HG03097 (cell line): Measurements from ENCODE around the gene LPIN1.

Experiments used
- ATAC-seq: cut with Tn5 transposase; IDR thresholded peaks from one replicate; pipeline ENCODE4 v1.9.1; 2021; ENCODE audit not compliant: unreplicated experiment, low FRiP score

LPIN1 gene

DNA sequence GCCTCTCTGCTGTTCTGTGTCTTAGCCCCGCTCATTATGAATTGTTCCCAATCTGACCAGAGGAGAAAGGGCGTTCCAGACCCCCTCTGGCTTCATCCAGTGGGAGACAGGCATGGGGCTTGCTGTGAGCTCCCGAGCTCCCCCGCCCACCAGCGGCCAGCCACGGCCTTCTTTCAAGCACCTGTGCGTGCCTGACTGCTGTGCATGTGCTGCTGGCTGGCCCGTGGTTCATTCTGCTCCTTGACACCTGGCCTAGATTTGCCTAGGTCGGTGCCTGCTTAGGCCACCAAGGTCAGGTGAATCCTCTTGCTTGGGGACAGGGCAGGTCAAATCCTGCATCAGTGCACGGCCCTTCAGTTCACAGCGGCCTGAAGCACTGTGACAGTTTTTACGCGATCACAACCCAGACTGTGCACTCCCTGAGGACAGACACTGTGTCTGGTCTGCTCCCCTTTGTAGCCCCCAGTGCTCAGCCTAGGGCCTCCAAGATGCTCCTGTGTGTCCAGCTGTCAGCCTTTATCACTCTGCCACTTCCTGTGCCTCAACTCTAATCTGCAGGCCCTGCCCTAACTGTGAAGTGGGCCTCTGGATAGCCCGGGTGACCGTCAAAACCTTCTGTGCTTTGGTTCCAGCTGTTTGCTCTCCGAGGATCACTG is 3.6 kb upstream of the LPIN1 start:
- no peak for ATAC-seq

DNA sequence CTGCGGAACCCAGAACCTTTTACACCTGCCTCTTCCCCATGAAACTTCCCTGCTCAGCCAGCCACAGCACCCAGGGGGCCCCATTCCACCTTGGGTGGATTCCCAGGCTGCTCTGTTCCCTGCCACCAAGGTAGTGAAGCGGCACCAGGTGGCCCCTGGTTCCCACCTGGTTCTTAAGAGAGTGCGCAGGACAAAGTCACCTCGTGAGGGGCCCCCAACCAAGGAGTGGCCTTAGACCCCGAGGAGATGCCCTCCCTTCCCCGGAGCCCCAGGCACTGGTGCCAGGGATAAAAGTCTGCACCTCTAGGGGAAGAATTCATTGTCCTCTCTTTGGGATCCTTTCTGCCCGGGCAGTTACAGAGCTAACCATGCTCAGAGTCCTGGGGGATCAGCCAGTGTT is 3.1 kb upstream of the LPIN1 start:
- no peak for ATAC-seq

DNA sequence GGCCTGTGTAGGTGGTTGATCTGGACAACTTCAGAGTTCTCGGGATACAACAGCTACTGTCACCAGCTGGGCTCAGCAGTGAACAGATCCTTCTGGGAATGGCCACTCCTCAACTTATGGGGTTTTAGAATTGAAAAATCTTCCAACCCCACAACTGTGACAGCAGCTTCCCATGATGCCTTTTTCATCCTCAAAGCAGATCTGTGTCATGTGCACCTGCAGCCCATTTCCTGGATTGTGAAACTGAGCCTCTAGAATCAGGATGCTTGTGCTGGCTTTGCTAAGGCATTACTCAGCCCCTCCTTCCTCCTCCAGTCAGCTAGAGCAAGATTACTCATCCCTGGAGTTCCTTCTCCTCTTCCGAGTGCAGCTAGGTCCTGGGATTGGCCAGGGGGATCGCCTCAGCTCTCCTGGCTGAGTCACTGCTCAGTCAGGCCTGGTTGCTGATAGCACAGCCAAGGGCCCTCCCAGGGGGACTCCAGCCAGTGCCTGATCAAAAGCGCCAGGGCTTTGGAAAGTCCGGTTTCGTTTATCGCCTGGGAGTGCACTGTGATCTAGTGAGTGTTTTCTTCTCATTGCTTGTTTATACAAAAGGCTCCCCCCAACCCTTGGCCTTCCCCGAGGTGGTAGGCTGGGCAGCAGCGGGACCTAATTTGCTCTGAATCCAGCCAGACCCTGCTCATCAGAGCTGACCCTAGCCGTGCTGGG is 2.4 kb upstream of the LPIN1 start:
- ATAC-seq: peak; percentile 51

DNA sequence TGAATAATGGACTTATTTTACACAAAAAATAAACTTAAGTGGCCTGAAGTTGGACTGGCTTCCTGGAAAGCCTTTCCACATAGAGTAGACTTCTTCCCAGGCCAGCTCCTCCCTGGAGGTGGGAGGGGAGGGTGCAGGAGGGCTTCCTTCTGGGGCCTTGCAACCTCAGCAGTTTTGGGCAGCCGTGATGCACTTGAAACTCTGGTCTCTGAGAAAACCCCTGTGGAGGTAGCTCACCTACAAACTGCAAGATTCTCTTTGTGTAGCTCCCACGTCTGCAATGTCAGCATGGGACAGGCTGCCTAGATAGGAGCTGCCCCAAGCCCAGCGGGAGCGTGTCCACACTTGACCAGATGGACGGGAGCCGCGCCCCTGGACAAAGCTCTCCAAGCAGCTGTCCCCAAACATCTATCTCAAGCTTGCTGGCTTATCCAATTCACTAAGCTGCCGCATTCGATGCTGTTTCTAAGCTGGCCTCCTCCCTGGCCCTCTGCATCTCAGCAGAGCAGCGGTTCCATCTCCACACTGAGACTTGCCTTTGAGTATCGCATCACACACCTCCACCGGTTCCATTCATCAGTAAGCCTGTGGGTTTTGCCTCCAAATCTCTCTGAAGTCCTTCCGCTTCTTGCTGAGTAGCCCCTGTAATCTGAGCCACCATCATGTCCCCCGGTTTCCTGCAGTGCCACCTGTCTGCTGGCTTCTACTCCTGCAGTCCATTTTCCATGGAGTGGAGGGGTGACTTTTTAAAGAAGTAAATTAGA is 1.6 kb upstream of the LPIN1 start:
- ATAC-seq: no peak

DNA sequence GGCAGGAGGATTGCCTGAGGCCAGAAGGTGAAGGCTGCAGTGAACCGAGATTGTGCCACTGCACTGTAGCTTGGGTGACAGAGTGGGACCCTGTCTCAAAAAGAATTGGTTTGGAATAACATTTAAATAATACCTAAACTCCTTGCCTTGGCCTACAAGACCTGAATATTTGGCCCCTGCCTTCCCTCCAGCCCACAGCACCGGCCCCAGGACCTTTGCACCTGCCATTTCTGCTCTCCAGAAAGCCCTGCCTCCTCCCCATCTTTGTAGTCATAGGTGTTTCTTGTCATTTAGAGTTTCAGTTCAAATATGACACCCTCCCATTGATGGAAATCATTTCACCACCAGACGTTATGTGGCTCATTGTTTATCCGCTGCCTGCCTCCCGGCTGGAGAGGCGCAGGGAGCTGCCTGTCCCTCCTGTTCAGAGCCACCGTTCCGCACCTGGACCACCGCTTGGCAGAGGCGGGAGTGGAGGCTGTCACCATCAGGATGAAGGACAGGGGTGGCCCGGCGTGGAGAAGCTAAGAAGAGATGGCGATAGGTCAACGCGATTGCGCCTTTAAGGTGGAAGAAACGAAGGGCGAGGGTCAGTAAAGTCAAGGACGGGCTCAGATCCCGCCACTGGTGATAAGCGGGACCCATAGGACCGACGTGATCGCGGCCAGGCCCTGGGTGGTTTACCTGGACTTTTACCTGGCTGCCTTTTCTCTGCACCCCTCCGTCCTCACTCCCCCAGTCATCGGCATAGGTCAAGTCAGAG is 638 bp upstream of the LPIN1 start:
- no peak for ATAC-seq

DNA sequence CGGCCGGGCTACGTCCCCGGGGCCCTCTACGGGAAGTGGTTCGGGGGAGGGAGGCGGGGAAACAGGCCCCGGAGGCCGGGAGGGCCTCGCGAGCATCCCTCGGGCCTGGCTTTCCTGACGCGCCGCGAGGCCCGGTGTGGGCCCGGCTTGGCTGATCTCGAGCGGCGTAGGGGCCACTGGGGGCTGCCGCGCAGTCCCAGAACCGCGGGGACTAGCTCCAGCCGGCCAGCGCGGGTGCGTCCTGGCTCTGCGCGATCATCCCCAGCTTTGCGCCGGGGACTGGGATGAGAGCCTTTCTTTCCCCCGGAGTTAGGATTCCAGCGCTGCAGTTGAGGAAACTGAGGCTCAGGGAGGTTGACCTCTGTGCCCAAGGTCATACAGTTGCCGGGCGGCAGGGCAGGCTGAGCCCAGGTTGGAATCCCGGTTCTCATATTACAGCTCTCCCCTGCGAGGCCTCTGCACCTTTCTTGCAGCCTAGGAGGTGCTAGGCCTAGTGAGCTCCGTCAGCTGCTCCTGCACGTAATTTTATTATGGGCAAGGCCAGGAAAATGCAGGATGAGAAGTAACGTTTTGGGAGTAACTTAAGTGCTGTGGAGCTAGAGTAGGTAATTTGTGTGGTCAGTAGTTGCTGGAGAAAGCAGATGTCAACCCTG is 501 bp downstream of the LPIN1 start:
- ATAC-seq: no peak

DNA sequence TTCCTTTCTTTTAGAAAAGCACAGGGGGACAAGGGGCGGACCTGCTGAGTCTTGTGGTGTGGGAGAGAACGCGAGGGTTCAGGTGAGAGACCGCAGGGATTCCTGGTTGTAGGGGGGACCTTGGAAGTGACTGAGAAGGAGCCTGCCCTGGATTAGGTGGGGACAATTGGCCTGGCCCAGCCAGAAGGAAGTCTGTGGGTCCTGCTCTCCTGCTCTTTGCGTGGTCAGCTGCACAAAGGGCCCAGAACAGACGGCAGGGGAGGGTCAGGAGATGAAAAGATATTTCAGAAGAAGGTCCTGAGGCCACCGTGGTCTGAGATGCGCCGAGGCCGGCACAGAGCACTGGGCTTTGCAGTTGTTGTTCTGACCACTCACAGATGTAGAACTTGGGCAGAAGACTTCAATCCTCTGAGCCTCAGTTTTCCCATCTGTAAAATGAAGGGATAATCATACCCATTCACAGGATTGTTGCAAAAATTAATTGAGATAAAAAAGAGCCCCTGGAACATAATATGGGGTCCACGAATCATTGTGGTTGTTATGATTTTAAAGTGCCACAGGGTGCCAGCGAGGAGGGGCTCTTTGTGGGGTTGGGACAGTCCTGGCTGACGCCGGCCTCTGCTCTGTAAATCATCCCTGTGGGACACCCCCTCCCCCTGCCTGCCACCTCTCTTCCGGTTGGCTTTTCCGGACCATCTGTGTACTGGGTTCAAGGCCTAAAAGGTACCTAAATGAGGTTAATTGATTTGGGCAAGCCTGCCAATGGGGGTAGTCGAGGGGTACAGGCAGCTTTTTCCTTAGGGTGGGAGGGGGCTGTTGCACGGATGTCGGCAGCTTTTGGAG is 1.8 kb downstream of the LPIN1 start:
- no peak for ATAC-seq

DNA sequence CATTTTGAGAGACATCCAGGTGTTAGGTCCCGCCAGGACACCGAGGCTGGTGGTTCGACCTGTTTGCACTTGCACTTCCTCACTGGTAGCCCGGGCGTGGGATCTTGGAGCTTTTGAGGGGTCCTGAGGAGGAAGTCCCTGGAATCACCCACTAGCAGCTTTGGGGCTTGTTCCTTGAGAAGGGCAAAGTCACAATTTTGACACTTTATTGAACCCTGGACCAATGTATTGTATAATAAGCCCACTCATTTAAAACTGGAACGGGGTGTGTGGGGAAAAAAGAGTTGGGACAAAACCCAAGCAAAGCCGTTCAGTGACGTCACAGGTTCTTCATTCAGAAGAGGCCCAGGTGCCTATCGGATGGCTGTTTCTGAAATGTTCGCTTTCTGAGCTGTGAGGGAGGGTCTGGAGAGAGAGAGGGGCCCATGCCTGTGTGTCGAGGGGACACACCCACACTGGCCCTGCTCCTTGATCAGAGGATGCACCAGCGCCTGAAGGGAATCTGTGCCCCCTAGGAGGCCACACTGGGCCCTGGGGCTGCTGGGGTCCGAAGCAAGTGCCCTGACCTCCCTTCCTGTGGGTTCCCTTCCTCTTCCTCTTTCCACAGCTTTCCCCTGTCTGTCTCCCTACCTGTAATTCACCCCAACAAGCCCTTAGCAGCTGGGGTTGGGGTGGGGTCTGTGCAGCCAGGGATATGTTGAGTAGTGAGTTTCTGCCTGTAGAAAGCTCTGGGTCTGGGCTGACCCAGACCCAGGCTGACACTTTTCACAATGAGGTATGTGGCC is 2.6 kb downstream of the LPIN1 start:
- ATAC-seq: no peak

DNA sequence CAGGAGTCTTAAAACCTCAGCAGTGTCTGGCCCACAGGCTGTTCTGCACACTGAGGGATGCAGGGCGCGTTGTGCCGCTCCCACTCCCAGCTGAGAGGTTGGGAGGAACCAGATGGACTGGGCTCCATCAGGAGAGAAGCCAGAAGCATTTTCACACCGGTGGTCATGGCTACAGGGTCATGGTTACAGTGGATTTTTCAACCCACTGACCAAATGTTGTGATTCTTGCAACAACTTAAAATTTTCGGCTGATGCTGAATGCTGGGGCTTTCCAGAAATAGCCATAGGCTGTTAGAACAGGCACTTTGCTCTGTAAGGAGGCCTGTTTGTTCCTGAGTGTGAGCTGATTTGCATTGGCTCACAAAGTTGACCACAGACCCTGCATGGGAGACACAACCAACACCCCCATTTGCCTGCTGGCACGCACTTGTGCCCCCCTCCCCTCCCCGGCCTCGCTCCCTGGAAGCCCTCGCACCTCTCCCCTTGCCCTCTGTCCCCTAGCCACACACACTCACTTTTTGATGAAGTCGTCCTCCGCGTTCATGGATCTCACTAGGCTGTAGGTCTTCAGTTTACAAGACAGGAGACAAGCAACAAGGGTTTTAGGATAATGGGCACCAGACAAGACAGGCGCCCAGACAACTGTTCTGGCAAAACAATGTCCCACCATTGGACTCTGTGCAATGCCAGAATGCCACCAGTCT is 3.4 kb downstream of the LPIN1 start:
- no peak for ATAC-seq

DNA sequence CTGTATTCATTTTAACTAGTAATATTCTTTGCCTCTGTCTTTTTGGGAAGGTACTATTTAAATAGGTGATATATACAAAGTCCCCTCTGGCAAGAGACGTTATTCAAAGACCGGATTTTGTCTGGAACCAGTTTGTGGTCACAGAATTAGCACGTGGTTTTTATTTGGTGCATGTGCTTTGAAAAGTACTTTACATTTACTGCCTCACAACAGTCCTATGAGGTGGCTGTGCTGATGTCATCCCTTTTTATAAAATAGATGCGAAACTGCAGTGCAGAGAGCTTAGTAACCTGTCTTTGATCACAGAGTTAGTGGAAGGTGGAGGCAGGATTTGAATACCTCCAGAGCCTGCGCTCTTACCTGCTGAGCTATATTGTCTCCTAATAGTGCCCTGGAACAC is 4.0 kb downstream of the LPIN1 start:
- ATAC-seq: no peak

DNA sequence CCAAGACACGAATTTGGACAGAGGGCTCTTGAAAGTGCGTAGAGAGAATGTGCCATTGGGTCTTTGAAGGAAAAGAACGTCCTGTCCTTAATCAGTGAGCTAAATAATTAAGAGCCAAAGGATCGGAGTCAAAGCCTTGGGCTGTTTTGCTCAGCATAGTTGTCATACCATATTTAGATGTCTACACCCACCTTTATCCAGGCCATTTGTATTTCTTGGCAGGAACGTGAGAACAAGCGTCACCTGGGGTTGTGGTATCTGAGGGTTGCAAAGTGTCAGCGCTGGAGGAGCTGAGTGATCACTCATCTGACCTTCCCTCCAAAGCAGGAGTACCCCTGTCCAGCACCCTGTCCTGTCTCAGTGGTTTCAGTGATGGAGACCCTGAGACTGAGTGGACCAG is 4.5 kb downstream of the LPIN1 start:
- no peak for ATAC-seq

DNA sequence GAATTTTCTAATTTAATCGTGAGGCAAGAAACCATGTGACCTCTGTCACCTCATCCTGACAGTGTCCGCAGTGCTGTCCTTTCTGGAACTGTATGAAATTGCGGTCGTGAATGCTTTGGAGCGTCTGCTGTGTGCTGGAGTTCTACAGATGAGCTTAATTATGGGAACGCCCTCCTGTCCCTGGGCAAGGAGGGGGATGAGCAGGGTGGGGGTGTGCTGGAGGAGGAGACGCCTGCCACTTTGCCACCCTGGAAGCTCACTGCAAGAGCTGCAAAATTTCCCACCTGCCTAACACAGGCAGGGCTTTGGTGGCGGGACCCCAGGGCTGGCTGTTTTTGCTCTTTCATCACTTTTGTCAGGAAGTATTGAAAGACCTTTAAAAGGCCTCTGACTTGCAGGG is 6.5 kb downstream of the LPIN1 start:
- ATAC-seq: no peak

DNA sequence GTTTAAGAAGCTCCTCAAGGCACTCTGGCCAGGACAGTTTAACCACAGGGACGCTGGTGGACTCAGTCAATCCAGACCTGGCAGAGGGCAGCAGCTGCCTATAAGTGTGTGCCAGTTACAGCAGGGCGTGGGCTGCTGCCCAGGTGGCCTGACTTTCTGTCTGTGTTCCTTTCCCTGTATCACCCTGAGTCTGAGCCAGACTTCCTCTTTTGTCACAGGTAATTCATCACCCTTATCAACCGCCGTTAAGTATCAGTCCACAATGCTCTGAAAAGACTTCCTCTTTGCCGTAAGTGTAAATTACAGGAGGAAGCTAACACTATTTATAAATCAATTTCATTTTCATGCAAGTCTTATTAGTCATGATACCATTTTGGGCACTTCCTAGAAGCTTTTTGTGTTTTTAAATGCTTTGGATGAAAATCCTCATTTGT is 7.0 kb downstream of the LPIN1 start:
- ATAC-seq: peak; percentile 85

DNA sequence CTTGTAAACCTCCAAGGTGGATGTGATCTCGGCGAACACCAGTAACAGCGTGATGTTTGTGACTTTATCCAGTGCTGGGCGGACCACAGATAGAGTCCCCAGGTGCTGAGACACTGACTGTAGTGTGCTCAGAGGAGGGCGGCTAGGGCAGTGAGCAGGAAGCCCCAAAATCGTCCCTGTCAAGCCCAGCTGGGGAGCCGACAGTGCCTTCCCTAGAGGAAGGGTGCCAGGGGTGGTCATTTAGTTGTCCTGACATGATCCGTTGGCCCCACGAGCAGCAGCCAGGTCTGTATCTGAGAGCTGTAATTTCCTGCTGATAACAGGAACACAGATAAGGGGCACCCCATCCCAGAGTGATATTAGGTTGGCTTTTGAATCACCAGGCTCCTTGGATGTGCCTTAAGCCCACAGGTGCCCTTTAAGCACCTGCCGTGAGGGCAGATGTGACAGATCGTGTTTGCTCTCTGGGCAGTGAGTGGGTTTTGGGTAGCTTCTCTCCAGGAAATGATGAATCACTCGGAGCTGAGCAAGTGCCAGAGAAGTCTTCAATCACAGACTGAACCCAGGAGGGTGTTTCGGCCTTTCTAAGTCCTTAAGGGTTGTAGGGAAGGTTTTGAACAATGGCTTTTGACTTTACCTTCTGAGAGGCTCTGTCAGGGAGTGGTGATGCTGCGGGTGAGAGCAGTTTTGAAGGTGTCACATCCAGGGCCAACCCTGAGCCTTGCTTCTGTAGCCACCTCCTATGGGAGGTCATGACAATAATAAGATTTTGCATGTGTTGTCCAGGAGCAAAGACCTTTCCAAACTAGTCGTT is 7.7 kb downstream of the LPIN1 start:
- peak; percentile 35 for ATAC-seq

DNA sequence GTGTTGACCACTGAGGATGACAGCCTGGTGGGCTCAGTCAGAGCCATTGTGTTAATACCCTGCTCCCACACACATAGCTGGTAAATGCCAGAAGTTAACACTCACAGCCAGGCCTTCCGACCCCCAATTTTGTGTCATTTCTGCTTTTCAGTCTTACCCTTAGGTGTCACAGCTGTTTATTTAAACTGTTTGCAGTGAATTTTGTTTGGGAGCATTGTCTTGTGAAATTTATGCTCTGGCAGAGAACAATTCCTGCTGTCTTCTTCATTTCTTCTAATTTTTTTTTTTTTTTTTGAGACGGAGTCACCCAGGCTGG is 8.2 kb downstream of the LPIN1 start:
- ATAC-seq: no peak

DNA sequence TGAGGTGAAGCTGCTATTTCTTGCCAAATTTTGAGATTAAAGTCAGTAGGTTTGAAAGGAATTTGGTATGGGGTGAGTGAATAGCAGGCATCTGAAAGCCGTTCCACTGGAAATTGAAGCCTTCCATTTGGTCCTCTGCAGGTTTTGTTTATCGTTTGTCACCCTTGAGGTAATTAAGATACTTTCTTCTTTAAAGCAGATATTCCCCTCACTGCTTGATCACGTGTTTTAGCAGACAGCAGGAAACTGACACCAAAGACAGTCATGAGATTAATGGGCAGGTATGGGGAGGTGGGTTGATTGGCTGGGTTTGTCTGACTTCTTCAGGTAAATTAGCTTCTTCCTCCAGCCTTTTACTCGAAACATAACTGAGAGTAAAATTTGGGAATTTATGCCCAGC is 10.7 kb downstream of the LPIN1 start:
- no peak for ATAC-seq

DNA sequence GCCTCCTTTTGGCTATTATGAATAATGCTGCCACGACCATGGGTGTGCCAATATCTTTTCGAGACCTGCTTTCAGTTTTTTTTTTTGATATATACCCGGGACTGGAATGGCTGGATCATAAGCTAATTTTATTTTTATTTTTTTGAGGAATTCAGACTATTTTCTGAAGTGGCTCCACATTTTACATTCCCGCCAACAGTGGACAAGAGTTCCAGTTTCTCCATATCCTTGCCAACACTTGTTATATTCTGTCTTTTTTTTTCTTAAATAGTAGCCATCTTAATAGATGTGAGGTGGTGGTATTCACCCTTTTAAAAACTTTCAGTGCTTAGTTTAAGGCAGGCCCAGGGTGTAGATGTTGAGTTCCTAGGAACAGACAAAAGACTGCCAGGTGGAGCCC is 11.8 kb downstream of the LPIN1 start:
- no peak for ATAC-seq

DNA sequence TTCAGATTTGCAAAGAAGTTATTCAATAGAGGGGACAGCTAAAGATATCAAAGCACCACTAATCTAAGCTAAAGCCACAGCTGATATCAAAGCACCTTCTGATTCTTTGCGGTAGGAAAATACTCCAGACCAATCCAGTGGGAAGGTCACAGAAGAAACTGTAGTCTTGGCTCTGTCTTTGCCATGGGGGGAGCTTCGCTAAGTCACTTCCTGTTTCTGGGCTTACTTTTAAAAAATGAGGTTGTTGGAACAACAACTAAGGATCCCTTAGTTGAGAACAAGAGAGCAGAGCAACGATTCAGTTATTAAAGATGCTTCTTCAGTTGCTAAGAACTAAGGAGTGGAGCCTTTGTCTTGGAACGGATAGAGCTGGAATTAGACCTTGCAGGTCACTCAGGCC is 12.2 kb downstream of the LPIN1 start:
- ATAC-seq: no peak
